ENCODE data around the gene TLNRD1. TPM values are rescaled to one million over a fixed set of nuclear protein-coding genes. Genes with fewer than 3 reads are reported as not detected.

TLNRD1 gene
- total RNA-seq, 1 donor from 2014 or later = 27.8 TPM

- no peaks in the 10 kb centered on the region for H3K4me1 ChIP-seq
- no peaks in the 10 kb centered on the region for H3K9me3 ChIP-seq
- no peak overlapping the region for H3K4me3 ChIP-seq
- ATAC-seq = no peak
- no peak overlapping the region for H3K27ac ChIP-seq
- intact Hi-C loops (cut with DNase I) = no loop called here
- no peaks in the 10 kb centered on the region for H3K36me3 ChIP-seq
- no peak for TF ChIP-seq CTCF (IDR thresholded peaks at IDR 0.05)
- no peaks in the 10 kb centered on the region for H3K27me3 ChIP-seq
- DNase-seq = no peak
Measured at GRCh38 chr15:81049835-81050234, 49.1 kb downstream of the TLNRD1 start.

GRCh38 chr15:81050259-81050658 is 49.5 kb downstream of the TLNRD1 start:
- H3K4me3 ChIP-seq = no peak overlapping the region
- H3K27ac ChIP-seq = no peak overlapping the region
- ATAC-seq (no peak), DNase-seq (no peak)
- H3K36me3 ChIP-seq = no peaks in the 10 kb centered on the region
- H3K9me3 ChIP-seq = no peaks in the 10 kb centered on the region
- no peaks in the 10 kb centered on the region for H3K27me3 ChIP-seq
- intact Hi-C loops (cut with DNase I) = no loop called here
- no peak for TF ChIP-seq CTCF (IDR thresholded peaks at IDR 0.05)
- no peaks in the 10 kb centered on the region for H3K4me1 ChIP-seq

- no peak for TF ChIP-seq CTCF (IDR thresholded peaks at IDR 0.05)
- H3K4me1 ChIP-seq = no peaks in the 10 kb centered on the region
- H3K36me3 ChIP-seq = no peaks in the 10 kb centered on the region
- no peak overlapping the region for H3K27ac ChIP-seq
- intact Hi-C loops (cut with DNase I) = no loop called here
- H3K4me3 ChIP-seq = no peak overlapping the region
- ATAC-seq (no peak), DNase-seq (no peak)
- no peaks in the 10 kb centered on the region for H3K9me3 ChIP-seq
- H3K27me3 ChIP-seq = no peaks in the 10 kb centered on the region
Measured at GRCh38 chr15:81050805-81051204, 50.1 kb downstream of the TLNRD1 start.

- Histone ChIP-seq H3K27ac (no peak overlapping the region), H3K9me3 (no peaks in the 10 kb centered on the region), H3K36me3 (no peaks in the 10 kb centered on the region), H3K4me1 (no peaks in the 10 kb centered on the region), H3K4me3 (no peak overlapping the region), H3K27me3 (no peaks in the 10 kb centered on the region)
- intact Hi-C loops (cut with DNase I) = no loop called here
- ATAC-seq = no peak
- DNase-seq = no peak
- no peak for TF ChIP-seq CTCF (IDR thresholded peaks at IDR 0.05)
Measured at GRCh38 chr15:81052046-81052445, 51.3 kb downstream of the TLNRD1 start.

GRCh38 chr15:81053621-81054020 is 52.9 kb downstream of the TLNRD1 start:
- DNase-seq (no peak), ATAC-seq (no peak)
- no peak for TF ChIP-seq CTCF (IDR thresholded peaks at IDR 0.05)
- Histone ChIP-seq H3K27me3 (no peaks in the 10 kb centered on the region), H3K27ac (no peak overlapping the region), H3K4me1 (no peaks in the 10 kb centered on the region), H3K36me3 (no peaks in the 10 kb centered on the region), H3K9me3 (no peaks in the 10 kb centered on the region), H3K4me3 (no peak overlapping the region)
- intact Hi-C loops (cut with DNase I) = no loop called here

- DNase-seq = no peak
- ATAC-seq = no peak
- Histone ChIP-seq H3K27ac (no peak overlapping the region), H3K27me3 (no peaks in the 10 kb centered on the region), H3K36me3 (no peaks in the 10 kb centered on the region), H3K4me3 (no peak overlapping the region), H3K9me3 (no peaks in the 10 kb centered on the region), H3K4me1 (no peaks in the 10 kb centered on the region)
- intact Hi-C loops (cut with DNase I) = no loop called here
- TF ChIP-seq CTCF (IDR thresholded peaks at IDR 0.05) = no peak
Measured at GRCh38 chr15:81054236-81054635, 53.5 kb downstream of the TLNRD1 start.
